Fibroblast of peridontal ligament (primary cell): ENCODE results near the gene SPARC.

Experiments used
- DNase-seq: peaks from one replicate; pipeline ENCODE4 v3.0.0-alpha.2; 2010; ENCODE audit errors: extremely low read depth

Gene SPARC

GRCh38 chr5:151679421-151680155, 7.1 kb downstream of the SPARC start:
- peak; percentile 54 for DNase-seq

- no peak for DNase-seq
Measured at GRCh38 chr5:151678713-151679112, 8.0 kb downstream of the SPARC start.

- peak; percentile 55 for DNase-seq
Measured at GRCh38 chr5:151677776-151678545, 8.8 kb downstream of the SPARC start.

GRCh38 chr5:151676719-151677118, 10.0 kb downstream of the SPARC start:
- DNase-seq, result peak; percentile 51

GRCh38 chr5:151676314-151676712, 10.4 kb downstream of the SPARC start:
- no peak for DNase-seq

GRCh38 chr5:151675611-151676313, 11.0 kb downstream of the SPARC start:
- no peak for DNase-seq

- no peak for DNase-seq
Measured at GRCh38 chr5:151674626-151675610, 11.8 kb downstream of the SPARC start.

- no peak for DNase-seq
Measured at GRCh38 chr5:151673421-151673820, 13.3 kb downstream of the SPARC start.

- DNase-seq, result no peak
Measured at GRCh38 chr5:151672516-151672915, 14.2 kb downstream of the SPARC start.

GRCh38 chr5:151671950-151672349, 14.8 kb downstream of the SPARC start:
- peak; percentile 59 for DNase-seq

- DNase-seq, result peak; percentile 64
Measured at GRCh38 chr5:151670953-151671636, 15.6 kb downstream of the SPARC start.

- no peak for DNase-seq
Measured at GRCh38 chr5:151670083-151670686, 16.5 kb downstream of the SPARC start.

GRCh38 chr5:151667083-151667482, 19.6 kb downstream of the SPARC start:
- no peak for DNase-seq

- no peak for DNase-seq
Measured at GRCh38 chr5:151665613-151666012, 21.1 kb downstream of the SPARC start.

GRCh38 chr5:151664694-151665585, 21.8 kb downstream of the SPARC start:
- peak; percentile 88 for DNase-seq

GRCh38 chr5:151663617-151664293, 23.0 kb downstream of the SPARC start:
- DNase-seq, result no peak

- no peak for DNase-seq
Measured at GRCh38 chr5:151662805-151663204, 23.9 kb downstream of the SPARC start.

GRCh38 chr5:151661968-151662732, 24.6 kb downstream of the SPARC start:
- no peak for DNase-seq
